NCI-H526 (cell line): ENCODE measurements around the gene DCDC2.
"Not testable (repeated sequence)": the region's sequence is repeated elsewhere in the genome, so short reads cannot be mapped to it uniquely, and the experiment has no call there.

ENCODE experiments used
- DNase-seq, 2 experiments: peaks; one replicate each; lab custom pipeline; 2025; lab: John Stamatoyannopoulos, UW

DCDC2 gene

DNA sequence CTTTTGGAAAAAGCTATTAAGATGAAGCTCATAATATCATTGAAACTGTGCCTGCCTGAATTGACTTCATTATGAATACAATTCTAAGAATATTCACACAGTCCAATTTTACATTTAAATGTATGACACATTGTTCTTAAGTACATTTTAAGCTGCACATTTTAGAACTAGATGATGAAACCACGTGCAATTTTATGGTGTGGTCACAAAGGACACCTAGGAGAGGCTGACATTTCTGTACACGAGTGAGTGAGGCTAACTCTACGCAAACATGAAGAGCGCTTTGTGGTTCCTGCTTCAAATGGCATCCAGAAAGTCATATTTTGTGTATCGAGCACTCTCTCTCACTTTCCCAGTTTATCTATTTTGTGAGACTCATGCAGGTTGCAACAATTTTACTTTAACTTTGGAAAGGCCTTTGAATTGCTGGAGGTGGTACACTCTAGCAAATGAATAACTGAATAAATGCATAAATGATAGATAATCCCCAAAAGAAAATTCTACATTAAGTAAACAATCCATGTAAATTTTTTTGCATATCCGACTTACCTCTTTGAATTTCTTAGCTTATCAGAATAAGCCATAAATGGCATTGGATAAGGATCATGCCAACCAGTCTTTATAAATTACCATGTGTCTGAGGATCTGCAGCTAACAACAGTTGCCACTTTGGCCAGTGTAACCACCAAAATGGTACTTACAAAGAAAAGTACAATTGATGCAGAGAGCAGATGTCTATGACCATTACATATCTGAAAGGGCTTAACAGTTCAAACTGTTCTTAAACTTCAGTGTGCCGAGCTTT is 134.5 kb downstream of the DCDC2 start:
- DNase-seq, result peak; percentile 66 to 71

DNA sequence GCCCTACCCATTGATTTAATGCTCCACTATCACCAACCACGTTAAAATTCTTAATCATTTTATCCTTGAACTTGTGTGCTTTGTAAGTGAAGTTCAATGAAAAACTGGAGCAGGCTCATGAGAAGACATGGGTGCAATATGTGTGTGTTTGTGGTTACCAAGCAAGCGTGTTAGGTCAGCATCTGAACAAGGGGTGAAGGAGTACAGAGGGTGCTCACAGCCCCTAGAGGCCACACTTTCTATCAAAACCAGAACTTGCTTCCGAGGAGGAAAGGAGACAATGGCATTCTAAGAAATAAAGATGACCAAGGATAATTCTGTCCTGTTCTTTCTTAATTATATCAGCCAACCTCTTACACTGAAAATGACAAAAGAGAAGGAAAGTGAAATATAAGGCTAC is 138.2 kb downstream of the DCDC2 start:
- no peak for DNase-seq

DNA sequence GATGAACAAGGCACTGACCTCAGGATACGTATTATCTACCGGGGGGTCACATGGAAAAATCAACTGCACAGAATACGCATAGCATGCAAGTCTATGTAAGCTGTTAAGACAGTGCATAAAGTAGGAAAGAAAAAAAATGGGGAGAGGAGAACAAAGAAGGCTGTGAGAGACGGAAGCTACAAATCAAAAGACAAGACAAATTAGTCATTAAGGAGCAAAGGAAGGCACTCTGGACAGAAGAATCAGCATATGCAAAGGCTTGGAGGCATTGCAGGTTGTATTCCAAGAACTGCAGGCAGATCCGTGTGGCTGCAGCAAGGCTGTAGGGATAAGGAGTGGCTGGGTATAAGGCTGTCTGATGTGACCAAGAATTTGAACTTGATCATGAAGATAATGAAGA is 142.9 kb downstream of the DCDC2 start:
- no peak for DNase-seq

DNA sequence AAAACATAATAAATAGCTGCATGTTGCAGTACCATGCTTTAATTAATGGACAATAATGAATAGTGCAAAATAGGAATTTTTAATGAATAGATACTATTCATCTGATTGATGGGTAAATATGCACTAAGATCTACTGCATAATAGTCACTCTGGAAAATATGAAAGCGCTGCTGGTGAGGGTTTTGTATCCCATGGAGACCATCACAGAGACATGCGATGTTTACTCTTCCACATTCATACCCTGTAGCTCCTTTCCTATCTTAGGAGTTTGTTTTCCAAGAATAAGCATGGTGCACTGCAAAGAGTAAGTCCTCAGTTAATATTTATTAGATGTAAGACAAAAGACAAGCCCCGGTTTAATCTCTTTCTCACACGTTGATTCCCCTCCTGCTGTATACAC is 150.4 kb downstream of the DCDC2 start:
- DNase-seq, result no peak

DNA sequence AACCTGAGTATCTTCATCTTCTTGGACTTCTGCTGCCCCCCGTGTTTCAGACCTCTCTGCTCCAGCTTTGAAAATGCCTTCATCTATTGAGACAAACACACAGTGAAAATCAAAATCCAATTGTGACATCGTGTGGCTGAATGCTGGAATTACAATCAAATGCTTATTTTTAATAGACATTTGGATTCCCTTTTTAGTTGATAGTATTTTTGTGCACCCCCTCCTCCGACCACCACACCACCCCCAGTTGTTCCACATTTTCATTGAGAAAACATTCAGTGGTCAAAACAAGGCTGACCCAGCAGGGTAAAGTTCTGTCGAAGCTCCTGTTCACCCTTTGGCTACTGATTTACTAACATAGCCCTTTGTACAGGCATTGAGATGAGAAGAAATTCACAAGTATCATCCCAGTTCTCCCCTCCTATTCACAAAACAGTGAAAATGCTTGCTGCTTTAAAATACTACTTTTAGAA is 152.8 kb downstream of the DCDC2 start:
- peak; percentile 42 to 67 for DNase-seq

DNA sequence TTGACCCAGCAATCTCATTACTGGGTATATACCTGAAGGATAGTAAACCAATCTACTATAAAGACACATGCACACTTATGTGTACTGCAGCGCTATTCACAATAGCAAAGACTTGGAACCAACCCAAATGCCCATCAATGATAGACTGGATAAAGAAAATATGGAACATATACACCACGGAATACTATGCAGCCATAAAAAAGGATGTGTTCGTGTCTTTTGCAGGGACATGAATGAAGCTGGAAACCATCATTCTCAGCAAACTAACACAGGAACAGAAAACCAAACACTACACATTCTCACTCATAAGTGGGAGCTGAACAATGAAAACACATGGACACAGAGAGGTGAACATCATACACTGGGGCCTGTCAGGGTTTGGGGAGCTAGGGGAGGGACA is 153.7 kb downstream of the DCDC2 start:
- DNase-seq, result not testable (repeated sequence)

DNA sequence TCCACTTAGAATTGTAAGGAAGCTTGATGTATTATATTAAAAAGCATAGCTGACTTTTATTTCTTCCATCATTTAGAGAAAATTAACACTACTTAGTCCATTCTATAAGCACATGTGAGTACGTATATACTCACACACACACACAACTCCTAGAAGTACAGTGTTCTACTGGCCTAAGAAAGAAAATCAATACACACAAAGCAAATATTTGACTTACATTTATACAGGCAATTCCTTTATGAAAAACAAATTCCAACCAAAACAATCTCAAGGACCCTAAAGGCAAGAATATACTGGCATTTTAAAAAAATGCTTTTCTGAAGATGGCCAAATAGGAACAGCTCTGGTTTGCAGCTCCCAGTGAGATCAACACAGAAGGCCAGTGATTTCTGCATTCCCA is 160.0 kb downstream of the DCDC2 start:
- DNase-seq, result no peak

DNA sequence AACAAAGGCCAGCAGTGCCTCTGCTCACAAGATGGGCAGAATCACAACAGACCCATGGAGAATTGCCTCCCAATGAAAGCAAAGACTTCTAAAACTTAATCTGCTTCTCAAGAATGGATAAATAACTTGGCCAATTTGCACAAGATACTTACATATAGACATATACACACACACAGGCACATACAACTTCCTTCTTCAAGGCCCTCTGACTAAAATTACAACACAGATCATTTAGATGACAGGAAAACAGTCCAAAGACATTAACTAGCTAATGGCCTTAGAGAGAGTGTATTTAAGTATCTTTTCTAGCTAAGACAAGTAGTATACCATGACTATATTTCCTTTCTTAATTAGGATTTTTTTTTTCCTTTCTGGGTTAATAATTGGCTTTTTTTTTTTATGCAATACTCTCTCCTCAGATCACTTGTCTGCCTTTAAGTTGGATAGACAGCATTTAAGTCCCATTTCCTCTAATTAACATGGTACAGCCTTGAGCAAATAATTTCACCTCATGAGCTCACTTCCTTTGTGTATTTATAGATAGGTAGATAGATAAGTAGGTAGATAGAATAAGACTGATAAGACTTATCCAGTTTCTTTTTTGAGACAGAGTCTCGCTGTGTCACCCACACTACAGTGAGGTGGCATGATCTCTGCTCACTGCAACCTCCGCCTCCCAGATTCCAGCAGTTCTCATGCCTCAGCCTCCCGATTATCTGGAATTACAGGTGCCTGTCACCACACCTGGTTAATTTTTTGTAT is 161.8 kb downstream of the DCDC2 start:
- no peak for DNase-seq

DNA sequence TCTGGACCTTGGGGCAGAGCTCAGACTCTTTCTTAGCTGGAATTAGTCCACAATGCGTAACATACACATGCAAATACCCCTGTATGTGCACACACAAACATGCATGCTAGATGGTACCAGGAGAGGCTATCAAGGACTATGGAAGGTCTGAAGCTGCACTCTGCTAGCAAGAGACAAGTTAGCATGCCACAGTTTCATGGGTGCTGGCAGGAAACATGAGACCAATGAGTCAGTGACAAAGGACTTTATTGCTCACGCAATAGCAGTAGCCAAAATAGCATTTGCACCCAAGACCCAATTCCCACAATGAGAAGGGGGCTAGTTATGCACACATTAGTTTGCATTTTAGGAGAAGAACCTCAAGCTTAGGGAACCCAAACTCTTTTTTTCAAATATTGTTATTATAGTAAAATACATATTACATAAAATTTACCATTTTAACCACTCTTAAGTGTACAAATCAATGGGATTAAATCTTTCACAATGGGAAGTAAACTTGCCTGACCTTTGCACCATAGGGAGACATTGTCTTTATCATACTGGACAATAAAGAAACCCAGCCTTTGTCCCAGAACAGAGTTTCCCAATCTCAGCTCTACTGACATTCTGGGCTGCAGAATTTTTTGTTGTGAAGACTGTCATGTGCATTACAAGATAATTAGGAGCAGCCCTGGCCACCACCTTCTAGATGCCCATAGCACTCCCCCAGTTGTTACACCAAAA is 162.7 kb downstream of the DCDC2 start:
- DNase-seq, result peak in 1 of 2 experiments; percentile 12

DNA sequence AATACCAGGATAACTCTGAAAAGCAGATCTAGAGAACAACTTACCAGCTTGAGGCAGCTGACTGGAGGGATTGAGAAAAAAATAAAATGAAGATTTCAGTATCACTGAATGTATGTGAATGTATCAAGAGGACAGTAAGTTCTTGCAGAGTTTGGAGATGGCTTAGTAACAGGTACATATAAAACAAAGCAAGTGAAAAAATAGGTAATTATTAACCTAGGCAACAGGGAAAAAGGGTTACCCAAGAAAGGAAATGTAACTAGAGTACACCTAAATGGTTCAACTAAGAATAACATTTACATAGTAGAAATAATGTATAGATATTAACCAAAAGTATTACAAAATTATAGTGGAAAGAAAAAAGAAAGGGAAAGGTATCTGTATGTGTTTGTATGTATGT is 164.5 kb downstream of the DCDC2 start:
- no peak for DNase-seq

DNA sequence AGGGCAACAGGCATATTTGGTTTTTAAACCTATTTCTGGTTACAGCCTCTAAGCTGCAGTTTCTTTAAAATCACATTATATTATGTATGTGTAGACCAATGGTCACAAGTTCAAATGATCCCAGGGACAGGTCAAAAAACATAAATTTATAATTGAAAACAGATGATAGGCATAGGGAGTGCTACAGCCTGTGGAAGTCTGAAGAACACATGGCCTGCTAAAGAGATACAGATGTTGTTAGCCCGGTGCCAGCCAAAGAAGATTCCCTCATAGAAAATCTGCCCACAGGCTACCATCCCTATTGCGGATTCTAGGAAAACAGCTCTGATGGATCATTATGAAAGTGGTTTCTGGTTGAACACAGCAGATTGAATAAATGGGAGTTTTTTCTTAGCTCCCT is 166.5 kb downstream of the DCDC2 start:
- no peak for DNase-seq

DNA sequence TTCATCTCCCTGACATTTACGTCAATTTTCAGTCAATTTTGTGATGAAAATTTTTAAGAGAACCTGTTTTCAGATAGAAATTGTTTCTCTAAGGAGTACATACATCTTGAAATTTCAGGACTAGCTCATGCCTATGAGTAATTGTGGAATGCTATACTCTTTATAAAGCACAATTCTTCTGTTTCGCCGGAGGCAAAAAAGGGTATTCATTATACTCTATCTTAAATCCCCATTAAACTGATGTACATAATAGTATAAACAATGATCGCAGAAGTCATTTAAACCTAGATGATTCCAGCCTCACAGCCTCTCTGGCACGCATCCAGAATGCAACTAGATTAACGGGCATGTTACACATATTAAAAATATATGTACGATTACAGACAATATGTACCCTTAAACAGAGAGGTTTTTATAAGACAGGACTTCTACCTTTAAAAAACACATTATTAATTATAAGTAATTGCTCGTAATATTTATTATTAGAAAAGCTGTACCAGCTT is 169.2 kb downstream of the DCDC2 start:
- DNase-seq, result peak; percentile 49 to 57

DNA sequence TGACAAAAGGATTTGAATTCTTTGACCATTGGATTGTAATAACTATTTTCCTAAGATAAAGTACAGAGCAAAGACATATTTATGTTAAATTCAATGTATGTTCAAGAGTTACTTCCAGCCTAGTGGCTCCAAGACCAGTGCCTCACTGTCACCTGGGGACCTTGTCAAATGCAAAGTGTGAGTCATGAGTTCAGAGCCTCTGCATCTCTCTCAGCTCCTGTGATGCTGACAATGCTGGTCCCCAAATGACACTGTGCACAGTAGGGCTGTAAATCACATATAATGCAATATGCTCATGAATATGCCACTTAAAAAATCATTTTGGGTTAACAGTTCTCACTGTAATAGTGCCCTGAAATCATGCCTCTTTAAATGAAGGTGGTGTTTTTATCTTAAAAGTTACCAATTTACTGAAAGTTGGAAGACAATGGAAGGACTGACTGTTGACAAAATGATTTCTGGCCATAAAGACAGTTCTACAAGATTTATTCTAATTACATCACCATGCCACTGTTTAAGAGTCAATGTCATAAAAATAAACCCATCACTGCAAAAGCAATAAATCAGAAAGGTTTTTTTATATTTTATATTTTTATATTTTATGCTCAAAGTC is 169.8 kb downstream of the DCDC2 start:
- no peak for DNase-seq

DNA sequence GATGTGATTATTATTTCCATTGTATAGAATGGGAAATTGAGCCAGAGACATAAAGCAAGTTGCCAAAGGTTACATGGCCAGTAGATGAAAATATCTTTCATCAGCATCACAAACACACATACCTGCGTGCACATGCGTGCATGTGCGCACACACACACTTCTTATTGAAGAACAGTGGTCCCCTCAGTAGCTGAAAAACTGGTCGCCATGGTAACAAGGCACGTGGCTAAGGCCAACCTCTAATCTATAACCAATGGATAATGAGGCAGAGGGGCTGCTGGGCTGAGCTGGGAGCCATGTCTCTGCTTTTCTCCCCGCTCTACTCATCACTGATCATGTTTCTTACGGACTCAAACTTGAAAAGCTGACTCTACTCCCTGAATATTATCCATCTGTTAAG is 171.5 kb downstream of the DCDC2 start:
- DNase-seq, result no peak

DNA sequence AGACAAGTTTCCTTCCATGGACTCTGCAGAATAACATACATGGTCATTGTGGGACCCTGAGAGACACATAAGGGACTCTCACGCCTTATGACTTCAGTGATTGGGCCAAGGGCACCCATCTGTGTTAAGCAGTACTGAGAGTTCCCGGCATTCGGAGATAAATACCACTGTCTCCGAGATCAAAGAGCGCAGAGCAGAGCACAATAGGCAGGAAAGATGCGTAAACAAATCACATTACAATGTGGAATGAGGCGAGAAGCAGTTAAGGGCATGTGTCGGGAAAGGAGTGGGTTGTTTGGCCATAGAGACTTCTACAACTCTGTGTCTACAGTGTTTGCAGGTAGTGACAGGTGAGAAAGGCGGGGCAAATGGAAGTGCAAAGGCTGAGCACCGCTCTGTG is 174.3 kb downstream of the DCDC2 start:
- DNase-seq, result no peak

DNA sequence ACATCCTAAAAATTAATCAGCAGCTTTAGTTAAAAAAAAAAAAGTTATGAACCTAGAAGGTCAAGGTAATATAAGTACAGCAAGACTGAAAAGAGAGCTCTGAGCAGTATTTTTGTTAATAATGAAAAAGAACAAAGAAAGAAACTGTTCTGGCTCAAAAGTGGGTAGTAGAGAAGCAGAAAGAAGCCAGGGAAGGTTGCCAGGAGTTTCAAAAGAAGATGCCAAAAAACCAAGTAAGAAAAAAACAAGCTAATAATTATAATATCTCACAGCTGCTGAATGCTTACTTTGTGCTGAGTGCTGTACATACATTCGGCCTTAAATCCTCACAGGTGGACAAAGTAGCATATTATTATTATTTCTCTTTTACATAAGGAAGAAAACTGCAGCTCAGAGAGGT is 200.0 kb downstream of the DCDC2 start:
- DNase-seq, result no peak

DNA sequence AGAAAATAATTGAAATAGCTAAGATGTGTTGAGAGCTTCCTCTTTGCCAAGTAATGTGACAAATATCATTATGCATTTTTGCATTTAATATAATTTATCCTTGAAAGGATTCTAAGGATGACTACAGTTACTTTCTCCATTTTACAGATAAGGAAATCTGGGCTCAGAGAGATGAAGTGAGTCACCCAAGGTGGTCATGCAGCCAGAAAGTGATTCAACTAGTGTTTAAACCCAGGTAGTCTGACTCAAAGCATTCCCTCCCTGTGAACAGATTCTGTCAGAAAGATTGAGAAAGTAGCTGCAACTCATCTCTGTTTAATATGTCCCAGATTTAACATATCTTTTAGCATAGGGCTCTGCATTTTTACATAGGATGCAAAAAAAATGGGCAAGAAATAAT is 203.7 kb downstream of the DCDC2 start:
- no peak for DNase-seq

DNA sequence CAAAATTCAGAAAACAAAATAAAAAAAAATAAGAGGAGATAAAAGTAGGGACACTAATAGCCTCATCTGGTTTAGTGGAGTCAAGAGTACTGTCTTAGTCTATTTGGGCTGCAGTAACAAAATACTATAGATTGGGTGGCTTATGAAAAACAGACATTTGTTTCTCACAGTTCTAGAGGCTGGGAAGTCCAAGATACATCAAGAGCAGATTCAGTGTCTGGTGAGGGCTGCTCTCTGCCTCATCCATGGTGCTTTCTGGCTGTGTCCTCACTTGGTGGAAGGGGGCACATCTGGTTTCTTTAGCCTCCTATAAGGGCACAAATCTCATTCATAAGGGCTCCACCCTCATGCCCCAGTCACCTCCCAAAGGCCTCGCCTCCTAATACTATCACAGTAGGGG is 205.8 kb downstream of the DCDC2 start:
- no peak for DNase-seq

DNA sequence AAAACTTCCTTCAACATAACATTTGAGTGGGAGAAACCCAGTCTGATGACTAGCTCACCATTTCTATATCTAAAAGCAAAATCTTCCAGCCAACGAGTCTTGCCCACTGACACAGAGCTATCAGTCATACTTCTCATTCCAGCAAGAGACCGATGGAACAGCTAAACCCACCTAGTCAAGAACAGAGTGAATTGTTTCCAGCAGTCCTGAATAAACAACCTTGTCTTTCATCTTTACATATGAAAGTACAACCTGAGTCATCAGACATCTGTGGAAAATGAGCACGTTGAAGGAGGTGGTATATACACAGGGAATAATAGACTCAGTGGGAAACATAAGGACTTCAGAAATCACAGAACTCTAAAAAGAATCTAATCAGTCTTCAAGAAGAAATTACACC is 208.0 kb downstream of the DCDC2 start:
- no peak for DNase-seq

DNA sequence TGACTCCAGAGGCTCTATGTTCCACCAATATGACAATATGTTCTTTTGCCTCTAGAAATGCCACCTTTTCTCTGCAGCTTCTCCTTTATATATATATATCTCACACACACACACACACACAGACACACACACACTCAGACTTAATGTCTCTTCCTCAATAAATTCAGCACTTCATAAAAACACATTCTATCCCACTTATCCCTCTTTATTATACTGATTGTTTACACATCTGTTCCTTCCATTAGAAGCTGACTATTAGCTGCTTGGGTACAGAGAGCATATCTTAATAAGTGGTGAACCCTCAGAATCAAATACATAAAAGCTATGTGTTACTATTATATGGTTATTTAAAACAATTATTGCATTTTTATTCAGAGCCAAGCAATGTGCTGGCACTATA is 208.6 kb downstream of the DCDC2 start:
- DNase-seq, result no peak

DNA sequence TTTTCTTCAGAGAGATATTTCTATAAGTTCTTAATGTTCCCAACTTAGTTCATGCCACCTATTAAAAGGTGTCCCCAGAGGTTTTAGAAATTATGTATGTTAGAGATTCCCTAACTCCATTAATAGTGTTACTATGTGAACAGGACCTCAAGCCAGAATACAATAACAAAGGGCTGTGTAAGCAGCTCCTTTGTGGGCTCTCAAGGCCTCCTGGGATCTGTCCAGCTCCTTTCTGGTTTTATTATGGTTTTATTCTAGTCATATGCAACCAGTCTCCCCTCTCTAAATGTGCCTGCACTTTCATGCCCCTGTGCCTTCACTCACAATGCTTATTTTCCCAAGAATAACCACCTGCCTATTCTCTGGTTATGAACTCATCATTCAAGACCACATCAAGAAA is 209.2 kb downstream of the DCDC2 start:
- DNase-seq, result no peak

DNA sequence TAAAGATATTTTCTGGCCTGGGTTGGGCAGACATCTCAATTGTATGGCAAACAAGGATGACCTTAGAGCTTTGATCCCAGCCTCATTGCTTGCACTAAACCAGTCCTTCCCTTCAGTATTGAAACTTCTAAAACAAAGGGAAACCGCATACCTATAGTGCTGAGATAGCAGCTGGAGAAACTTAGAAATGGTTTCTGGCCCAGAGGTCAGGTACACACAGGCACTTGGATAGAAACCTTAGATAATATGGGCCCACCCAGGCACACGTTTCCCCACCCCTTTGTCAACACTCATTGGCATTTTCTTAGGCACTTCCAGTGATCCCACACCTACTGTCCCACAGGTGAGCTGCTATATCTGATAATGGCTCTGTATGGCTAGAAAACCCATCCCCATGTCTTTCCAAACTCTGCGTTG is 209.7 kb downstream of the DCDC2 start:
- DNase-seq, result no peak
